HG03064 (cell line): Measurements from ENCODE around the gene TFCP2.

Source experiments
- ATAC-seq: cut with Tn5 transposase; IDR thresholded peaks from one replicate; pipeline ENCODE4 v1.9.1; 2021; ENCODE audit warnings: low read depth; ENCODE audit not compliant: unreplicated experiment

The TFCP2 gene

DNA sequence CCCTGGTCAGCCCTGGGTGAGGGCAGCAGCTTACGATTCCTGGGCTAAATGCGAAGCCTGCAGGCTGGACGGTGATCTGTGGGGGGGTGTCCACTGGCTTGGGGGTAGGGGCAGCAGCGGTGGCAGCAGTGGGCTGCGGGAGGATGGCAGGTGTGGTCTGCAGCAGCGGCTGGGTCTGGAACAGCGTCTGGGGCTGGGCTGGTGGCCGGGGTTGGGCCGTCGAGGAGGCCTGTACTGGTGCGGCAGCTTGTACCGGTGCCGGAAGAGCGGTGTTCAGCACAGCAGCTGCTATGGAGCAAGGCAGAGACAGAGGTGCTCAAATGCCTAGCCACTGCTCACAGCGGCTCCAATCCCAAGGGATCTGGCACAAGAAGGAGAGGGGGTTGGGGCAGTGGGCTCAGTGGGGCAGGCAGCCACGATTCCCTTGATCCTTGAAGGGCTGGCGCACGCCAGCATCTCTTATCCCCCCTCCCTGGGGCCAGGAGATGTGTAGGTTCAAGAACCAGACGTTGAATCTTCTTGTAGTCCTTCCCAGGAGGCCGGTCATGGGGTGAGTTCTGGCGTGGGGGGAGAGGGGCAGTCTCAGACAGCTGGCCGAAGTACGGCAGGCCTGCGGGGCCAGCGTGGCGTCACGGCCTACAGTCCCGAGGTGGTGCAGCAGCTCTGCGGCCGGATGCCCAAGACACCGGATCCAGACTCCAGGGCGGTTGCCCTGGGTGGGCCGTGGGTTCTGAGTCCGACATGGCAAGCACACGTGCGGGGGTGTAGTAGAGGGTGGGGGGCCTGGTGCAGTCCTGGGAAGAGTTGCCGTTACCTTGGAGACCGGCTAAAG, 25.0 kb upstream of the TFCP2 start:
- ATAC-seq, result no peak

DNA sequence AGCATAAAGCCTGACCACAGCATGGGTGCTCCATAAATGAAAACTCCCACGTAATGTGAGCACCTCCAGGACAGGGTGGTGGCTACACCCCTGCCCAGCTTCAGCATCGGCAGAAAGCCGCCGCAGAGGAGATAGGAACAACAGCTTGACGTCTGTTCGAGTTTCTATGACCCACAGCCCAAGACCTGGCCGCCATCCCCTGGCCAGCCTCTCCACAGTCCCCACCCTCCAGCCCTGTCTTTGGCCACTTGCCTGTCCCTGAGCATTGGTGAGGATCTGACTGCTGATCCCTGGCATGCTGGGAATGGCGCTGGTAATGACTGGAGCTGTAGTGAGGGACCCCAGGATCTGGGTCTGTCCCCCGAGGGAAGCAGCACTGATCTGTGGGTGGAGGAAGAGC, 23.6 kb upstream of the TFCP2 start:
- ATAC-seq, result no peak

- no peak for ATAC-seq
Measured at GRCh38 chr12:51195841-51196240, 22.9 kb upstream of the TFCP2 start.

- ATAC-seq, result no peak
Measured at GRCh38 chr12:51192284-51192671, 19.3 kb upstream of the TFCP2 start.

DNA sequence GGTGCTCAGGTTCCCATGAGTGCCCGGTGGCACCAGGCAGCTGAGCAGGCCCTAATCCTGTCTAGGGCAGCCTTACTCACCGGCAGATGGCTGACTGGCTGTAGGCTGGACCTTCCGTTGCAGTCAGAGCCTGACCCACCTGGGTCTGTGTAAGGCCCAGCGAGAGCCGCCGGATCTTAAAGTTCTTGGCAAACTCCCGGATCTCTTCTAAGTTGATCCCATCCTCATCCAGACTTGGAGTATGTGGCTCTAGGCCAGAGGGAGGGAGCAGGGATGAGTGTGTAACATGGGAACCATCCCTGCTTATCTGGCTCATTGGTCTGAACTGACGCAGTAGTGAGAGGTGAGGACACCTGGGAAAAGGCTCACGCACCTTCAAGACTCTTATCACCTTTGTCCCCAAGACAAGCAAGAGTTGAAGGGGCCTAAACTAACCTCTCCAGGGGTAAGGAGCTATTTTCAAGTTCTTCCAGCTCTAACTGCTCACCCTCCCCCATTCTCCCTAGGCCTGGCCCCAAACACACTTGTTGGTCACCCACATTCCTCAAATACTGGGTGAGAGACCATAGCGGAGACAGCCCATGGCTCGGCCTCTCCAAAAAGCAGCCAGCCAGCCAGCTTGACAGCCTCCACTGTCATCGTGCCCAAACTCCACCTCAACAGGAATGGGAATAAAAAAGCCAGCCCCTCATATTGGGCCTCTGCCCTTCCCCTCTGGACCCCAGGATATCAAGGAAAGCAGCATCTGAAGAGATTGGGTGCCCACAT, 18.8 kb upstream of the TFCP2 start:
- ATAC-seq, result no peak

- ATAC-seq, result no peak
Measured at GRCh38 chr12:51190820-51191219, 17.9 kb upstream of the TFCP2 start.

DNA sequence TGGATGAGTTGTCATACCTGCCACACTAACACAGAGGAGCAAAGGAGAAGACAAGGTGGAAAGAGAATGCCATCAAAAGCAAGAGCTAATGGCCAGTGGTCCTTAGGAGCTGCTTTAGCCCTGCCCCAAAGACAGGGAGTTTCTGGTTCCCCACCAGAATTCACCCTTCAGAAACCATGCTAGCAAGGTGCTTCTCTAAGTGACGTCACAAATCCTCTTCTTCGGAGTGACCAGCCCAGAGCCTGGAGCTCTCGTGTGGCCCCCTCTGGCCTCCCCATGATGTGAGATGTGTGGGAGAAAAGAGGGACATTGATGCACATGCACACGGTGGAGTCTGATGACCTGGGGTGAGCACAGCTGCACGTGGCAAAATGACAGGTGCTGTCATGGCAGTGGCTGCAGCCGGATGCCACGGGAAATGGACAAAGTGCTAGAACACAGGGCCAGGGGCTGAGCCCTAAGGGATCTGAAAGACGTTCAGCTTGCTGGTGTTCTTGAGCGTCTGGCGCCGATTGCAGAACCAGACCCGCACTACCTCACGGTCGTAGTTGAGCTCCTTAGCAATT, 16.9 kb upstream of the TFCP2 start:
- ATAC-seq, result no peak

- ATAC-seq, result peak; percentile 66
Measured at GRCh38 chr12:51188359-51189051, 15.6 kb upstream of the TFCP2 start.

DNA sequence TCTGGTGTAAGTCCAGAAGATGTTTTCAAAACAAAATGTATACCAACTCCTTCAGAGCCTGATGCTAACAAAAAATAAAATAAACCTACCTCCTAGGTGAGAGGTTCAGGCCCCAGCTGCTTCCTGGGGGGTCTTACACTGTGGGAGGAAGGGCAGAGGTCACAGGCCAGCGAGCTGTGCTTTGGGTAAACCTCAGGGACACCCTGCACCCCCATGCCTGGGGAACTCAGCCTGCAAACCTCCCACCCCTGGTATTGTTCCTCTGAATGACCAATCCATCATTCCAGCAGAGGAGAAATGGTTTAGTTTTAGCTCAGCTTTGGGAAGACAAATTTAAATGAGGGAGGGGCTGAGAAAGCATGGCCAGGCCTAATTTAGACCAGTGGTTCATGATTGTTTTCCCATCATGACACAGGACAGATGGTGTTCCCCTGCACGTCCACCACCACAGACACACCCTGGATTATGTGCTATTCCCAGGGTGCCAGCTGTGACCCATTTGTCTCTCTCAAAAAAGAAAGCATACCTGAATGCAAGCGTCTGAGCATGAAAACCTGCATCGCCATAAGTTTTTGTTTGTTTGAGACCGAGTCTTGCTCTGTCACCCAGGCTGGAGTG, 14.5 kb upstream of the TFCP2 start:
- no peak for ATAC-seq

- ATAC-seq, result no peak
Measured at GRCh38 chr12:51186465-51187085, 13.6 kb upstream of the TFCP2 start.

- no peak for ATAC-seq
Measured at GRCh38 chr12:51185171-51185717, 12.3 kb upstream of the TFCP2 start.

- no peak for ATAC-seq
Measured at GRCh38 chr12:51183816-51184215, 10.9 kb upstream of the TFCP2 start.

- no peak for ATAC-seq
Measured at GRCh38 chr12:51183349-51183748, 10.4 kb upstream of the TFCP2 start.

GRCh38 chr12:51181558-51181957, 8.6 kb upstream of the TFCP2 start:
- ATAC-seq, result no peak

DNA sequence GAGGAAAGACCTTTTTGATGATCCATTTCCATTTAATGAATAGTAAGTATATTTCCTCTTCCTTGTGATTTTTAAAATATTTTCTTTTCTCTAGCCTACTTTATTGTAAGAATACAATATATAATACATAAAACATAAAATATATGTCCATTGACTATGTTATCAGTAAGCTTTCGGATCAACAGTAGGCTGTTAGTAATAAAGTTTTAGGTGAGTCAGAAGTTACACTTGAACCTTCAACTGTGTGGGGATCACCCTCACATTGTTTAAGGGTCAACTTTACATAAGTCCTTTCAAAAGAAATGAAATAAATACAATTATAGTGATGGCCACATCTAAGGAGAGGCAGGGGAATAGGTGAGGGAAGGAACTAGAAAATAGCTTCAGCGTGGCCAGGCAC, 5.0 kb upstream of the TFCP2 start:
- ATAC-seq, result no peak

GRCh38 chr12:51174501-51174900, 1.6 kb upstream of the TFCP2 start:
- no peak for ATAC-seq

DNA sequence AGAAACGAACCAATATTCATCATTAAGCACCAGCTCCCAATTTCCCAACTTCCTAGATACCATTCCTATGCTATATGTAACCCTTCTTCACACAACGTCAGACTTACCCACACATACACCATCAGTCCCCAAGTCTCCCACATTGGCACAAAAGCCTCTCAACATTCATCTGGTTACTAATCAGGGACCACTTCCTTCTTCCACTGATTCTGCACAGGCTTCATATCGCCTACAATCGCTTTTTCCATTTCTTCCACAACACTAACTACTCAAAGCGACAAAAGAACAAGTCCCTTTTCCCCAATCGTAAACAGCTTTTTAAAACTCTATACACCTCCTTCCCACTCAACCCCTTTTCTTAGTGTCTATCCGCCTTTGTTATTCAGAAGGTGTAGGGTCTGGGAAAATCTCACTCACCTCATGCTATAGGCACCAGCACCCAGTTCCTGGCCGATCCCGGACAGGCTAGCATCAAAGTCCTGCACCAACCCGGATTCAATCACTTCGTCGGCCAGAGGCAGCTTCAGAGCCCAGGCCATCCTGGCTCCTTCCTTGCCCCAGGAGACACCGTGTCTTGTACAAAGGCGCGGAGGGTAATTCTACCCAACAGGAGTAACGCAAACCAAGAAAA, 936 bp downstream of the TFCP2 start:
- ATAC-seq, result no peak

GRCh38 chr12:51163795-51164194, 9.1 kb downstream of the TFCP2 start:
- ATAC-seq, result no peak

GRCh38 chr12:51162217-51162616, 10.7 kb downstream of the TFCP2 start:
- no peak for ATAC-seq
